Measurements from ENCODE around the gene POC1A.

The POC1A gene

DNA sequence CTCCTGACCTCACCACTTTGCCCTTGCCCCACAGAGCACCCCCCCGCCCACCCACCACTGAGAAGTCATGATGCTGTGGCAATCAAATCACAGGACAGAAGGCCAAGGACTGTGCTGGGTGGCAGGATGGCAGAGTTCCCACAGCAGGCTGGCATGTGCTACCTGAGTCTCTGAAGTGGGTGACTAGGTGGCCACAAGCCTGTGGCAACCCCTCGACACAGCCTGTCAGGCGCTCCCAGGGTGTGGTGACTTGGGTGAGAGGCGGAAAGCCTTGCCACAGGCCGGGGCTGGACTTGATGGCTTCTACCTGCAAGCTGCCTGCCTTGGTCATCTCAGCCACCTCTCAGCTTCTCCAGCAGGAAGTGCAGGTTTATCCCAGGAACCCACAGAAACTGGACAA lies 82.2 kb downstream of the POC1A start:
- no peak overlapping the region for H3K27ac ChIP-seq (ENCODE audit: low read depth, low read length)
- TF ChIP-seq EZH2phosphoT487 (IDR thresholded peaks at IDR 0.05; ENCODE audit: borderline replicate concordance, low read length): no peak
- TF ChIP-seq, protein P1, sequence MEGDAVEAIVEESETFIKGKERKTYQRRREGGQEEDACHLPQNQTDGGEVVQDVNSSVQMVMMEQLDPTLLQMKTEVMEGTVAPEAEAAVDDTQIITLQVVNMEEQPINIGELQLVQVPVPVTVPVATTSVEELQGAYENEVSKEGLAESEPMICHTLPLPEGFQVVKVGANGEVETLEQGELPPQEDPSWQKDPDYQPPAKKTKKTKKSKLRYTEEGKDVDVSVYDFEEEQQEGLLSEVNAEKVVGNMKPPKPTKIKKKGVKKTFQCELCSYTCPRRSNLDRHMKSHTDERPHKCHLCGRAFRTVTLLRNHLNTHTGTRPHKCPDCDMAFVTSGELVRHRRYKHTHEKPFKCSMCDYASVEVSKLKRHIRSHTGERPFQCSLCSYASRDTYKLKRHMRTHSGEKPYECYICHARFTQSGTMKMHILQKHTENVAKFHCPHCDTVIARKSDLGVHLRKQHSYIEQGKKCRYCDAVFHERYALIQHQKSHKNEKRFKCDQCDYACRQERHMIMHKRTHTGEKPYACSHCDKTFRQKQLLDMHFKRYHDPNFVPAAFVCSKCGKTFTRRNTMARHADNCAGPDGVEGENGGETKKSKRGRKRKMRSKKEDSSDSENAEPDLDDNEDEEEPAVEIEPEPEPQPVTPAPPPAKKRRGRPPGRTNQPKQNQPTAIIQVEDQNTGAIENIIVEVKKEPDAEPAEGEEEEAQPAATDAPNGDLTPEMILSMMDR (IDR thresholded peaks at IDR 0.05; ENCODE audit: low read depth, low read length, poor library complexity, severe bottlenecking): no peak
- H3K36me3 ChIP-seq (ENCODE audit: control insufficient read depth, low read length): peaks cover 3% of the 10 kb centered on the region
- H4K20me1 ChIP-seq (ENCODE audit: control insufficient read depth, insufficient read depth, low read depth, low read length): no peaks in the 10 kb centered on the region
- no peaks in the 10 kb centered on the region for H3K9me3 ChIP-seq (ENCODE audit: control insufficient read depth, insufficient read depth, low read length)
- H3F3A ChIP-seq (ENCODE audit: control insufficient read depth, insufficient read depth): no peaks in the 10 kb centered on the region
- no peak overlapping the region for H3K4me3 ChIP-seq (ENCODE audit: low read length)
- no peaks in the 10 kb centered on the region for H3K27me3 ChIP-seq (ENCODE audit: control insufficient read depth, low read length)
- no peaks in the 10 kb centered on the region for H3K4me1 ChIP-seq (ENCODE audit: control insufficient read depth, low read length)
- H3K9me2 ChIP-seq (replicated peaks; ENCODE audit: control insufficient read depth, low read length): no peaks in the 10 kb centered on the region
- no peak overlapping the region for H3K4me2 ChIP-seq (ENCODE audit: low read length)
- H3K79me2 ChIP-seq (ENCODE audit: control insufficient read depth, low read length): no peaks in the 10 kb centered on the region

DNA sequence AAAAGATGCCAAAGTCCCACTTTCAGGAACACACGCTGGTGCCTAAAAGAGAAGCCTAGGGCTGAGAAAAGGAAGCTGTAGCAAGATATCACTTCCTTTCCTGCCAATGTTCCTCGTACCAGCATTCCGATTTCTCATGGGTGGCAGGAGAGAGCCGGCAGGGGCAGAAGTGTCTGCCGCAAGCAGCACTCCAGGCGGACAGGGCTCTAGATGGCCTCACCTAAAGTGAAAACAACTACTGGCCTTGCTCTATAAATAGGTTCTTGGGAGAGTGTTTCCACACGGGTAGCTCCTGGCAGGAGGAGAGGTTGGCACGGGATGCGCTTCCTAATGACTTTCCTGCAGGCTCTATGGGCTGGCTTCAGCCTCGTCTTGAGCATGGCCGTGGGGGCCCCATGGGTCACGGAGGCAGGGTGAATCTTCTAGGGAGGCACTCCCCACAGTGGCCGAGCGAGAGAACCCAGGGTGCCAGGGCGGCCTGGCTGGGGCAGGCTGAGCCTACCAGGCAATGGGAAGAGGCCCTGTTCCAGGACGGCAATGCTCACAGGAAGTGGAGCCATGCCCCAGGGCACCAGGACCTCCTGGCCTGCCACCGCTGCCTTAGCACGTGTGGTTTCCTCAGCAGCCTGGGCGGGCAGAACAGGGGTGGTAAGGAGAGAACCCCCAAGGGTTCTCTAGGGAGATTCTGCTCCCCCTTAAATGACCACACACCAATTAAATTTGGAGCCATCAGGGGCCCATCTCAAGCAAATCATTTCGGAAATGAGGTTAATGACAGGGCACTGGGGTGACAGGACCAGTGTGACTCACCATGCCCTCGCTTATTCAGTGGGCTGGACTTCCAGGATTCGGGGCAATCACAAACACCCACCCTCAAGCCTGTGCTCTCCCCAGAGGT lies 83.2 kb downstream of the POC1A start:
- TF ChIP-seq, protein P1 (IDR thresholded peaks at IDR 0.05; ENCODE audit: low read depth, low read length, poor library complexity, severe bottlenecking): no peak
- no peak for TF ChIP-seq EZH2phosphoT487 (IDR thresholded peaks at IDR 0.05; ENCODE audit: borderline replicate concordance, low read length)
- Histone ChIP-seq H3K36me3 (ENCODE audit: control insufficient read depth, low read length) (peaks cover 3% of the 10 kb centered on the region), H3K4me1 (ENCODE audit: control insufficient read depth, low read length) (no peaks in the 10 kb centered on the region), H3K9me2 (replicated peaks; ENCODE audit: control insufficient read depth, low read length) (no peaks in the 10 kb centered on the region), H3K9me3 (ENCODE audit: control insufficient read depth, insufficient read depth, low read length) (no peaks in the 10 kb centered on the region), H4K20me1 (ENCODE audit: control insufficient read depth, insufficient read depth, low read depth, low read length) (no peaks in the 10 kb centered on the region), H3K27me3 (ENCODE audit: control insufficient read depth, low read length) (no peaks in the 10 kb centered on the region), H3K4me2 (ENCODE audit: low read length) (no peak overlapping the region), H3F3A (ENCODE audit: control insufficient read depth, insufficient read depth) (no peaks in the 10 kb centered on the region), H3K79me2 (ENCODE audit: control insufficient read depth, low read length) (no peaks in the 10 kb centered on the region), H3K27ac (ENCODE audit: low read depth, low read length) (no peak overlapping the region), H3K4me3 (ENCODE audit: low read length) (no peak overlapping the region)

DNA sequence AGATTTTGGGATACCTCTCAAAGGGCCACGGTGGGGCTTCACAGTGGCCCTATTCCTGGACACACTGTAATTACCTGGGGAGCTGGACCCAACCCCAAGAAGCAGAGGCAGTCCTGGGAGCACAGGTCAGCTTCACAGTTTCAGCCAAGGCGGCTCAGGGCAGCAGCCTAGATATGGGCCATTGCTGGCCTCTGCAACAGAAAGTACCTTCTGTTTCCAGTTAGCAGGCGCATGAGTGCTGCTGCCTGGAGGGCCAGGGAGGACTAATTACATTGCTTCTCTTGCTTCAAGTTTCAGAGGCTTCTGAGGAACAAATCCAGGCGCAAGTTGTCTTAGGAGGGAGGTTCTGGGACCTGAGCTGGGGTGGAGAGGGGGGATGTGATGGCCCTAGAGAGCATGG lies 84.4 kb downstream of the POC1A start:
- Histone ChIP-seq H3K4me1 (ENCODE audit: control insufficient read depth, low read length) (no peaks in the 10 kb centered on the region), H3K79me2 (ENCODE audit: control insufficient read depth, low read length) (no peaks in the 10 kb centered on the region), H3K9me3 (ENCODE audit: control insufficient read depth, insufficient read depth, low read length) (no peaks in the 10 kb centered on the region), H3K27ac (ENCODE audit: low read depth, low read length) (no peak overlapping the region), H4K20me1 (ENCODE audit: control insufficient read depth, insufficient read depth, low read depth, low read length) (no peaks in the 10 kb centered on the region), H3K36me3 (ENCODE audit: control insufficient read depth, low read length) (no peaks in the 10 kb centered on the region; the same call in 1 of the 2 replicates), H3K4me2 (ENCODE audit: low read length) (no peak overlapping the region), H3K4me3 (ENCODE audit: low read length) (no peak overlapping the region), H3F3A (ENCODE audit: control insufficient read depth, insufficient read depth) (no peaks in the 10 kb centered on the region), H3K27me3 (ENCODE audit: control insufficient read depth, low read length) (no peaks in the 10 kb centered on the region), H3K9me2 (replicated peaks; ENCODE audit: control insufficient read depth, low read length) (no peaks in the 10 kb centered on the region)
- TF ChIP-seq EZH2phosphoT487 (IDR thresholded peaks at IDR 0.05; ENCODE audit: borderline replicate concordance, low read length): no peak
- TF ChIP-seq, protein P1 (IDR thresholded peaks at IDR 0.05; ENCODE audit: low read depth, low read length, poor library complexity, severe bottlenecking): no peak
